ENCODE data around the gene C1orf115.
"Not testable (repeated sequence)": the region's sequence is repeated elsewhere in the genome, so short reads cannot be mapped to it uniquely, and the experiment has no call there.

C1orf115 gene

DNA sequence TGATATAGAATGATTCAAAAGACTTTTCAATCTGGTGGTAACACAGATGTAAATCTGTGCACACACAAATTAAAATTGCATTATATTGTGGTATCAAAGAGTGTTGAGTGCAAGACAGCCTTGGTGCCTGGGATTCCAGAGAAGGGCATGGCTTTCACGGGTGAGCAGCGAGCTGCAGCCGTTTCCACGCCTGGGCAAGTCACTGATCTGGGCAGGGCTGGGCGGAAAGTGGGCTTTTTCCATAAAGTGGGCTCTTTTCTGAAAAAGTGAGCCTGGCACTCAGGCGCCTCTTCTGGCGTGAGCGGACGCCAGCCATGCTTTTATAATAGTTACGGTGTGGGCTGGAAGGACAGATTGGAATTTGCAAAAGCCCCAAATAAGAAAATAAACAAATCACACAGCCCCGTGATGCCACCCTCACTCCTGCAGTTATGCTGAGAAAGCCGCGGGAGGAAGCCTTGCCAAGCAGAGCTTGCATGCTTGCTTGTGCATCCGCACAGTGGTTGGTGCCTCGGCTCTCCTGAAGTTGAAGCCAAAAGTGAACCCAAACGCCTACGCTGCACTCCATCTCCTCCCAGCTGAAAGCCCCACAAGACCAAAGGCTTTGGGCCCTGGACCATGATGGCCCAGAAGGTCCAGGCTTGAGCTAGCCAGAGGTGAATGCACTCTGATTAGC lies 7.1 kb upstream of the C1orf115 start:
- Histone ChIP-seq H3K18ac (ENCODE audit: low read length) (no peak overlapping the region), H4K8ac (ENCODE audit: low read depth, low read length) (no peak overlapping the region), H3K4me2 (ENCODE audit: low read length) (no peak overlapping the region), H3K27me3 (ENCODE audit: insufficient read depth, low read length) (no peaks in the 10 kb centered on the region), H3K9ac (ENCODE audit: low read length) (no peak overlapping the region), H2BK120ac (ENCODE audit: insufficient read depth, low read length, poor library complexity) (no peak overlapping the region), H2AK5ac (ENCODE audit: low read length) (no peak overlapping the region), H4K12ac (ENCODE audit: low read depth, low read length) (no peak overlapping the region), H3K36me3 (ENCODE audit: control insufficient read depth in 1 of 2, insufficient read depth in 2 of 2, low read length in 2 of 2) (no peaks in the 10 kb centered on the region), H3K4ac (ENCODE audit: low read depth, low read length) (no peak overlapping the region), H3K23ac (ENCODE audit: low read length) (no peak overlapping the region), H2BK12ac (ENCODE audit: low read length) (no peak overlapping the region), H3K9me3 (ENCODE audit: insufficient read depth, low read depth, low read length) (peaks cover 1% of the 10 kb centered on the region), H3K4me3 (ENCODE audit: low read depth, low read length) (no peak overlapping the region), H3K14ac (ENCODE audit: low read length) (no peak overlapping the region), H3K79me1 (ENCODE audit: low read length) (no peaks in the 10 kb centered on the region), H3K4me1 (ENCODE audit: control insufficient read depth in 1 of 2, insufficient read depth in 2 of 2, low read length in 2 of 2) (no peaks in the 10 kb centered on the region), H2AFZ (ENCODE audit: insufficient read depth, low read length, poor library complexity) (no peak overlapping the region), H3K27ac (ENCODE audit: low read depth, low read length) (no peak overlapping the region), H4K91ac (ENCODE audit: low read depth, low read length) (no peak overlapping the region), H2BK5ac (ENCODE audit: low read depth, low read length, poor library complexity) (no peak overlapping the region), H3K79me2 (ENCODE audit: control insufficient read depth, insufficient read depth, low read length, poor library complexity) (no peaks in the 10 kb centered on the region)
- DNase-seq: no peak
- WGBS (ENCODE audit: extremely low coverage, insufficient coverage, insufficient read length): no CpG with 5 or more reads among the region's 17 CpGs

DNA sequence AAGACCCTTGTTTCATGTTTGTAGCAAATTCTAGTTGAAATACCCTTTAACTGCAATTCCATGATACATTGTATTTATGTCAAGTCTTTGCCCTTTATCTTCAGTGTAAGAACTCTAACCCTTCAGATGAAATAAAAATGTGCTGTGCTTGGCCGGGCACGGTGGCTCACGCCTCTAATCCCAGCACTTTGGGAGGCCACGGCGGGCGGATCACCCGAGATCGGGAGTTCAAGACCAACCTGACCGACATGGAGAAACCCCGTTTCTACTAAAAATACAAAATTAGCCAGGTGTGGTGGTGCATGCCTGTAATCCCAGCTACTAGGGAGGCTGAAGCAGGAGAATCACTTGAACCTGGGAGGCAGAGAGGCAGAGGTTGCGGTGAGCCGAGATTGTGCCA lies 6.4 kb upstream of the C1orf115 start:
- no CpG with 5 or more reads among the region's 12 CpGs for WGBS (ENCODE audit: extremely low coverage, insufficient coverage, insufficient read length)

DNA sequence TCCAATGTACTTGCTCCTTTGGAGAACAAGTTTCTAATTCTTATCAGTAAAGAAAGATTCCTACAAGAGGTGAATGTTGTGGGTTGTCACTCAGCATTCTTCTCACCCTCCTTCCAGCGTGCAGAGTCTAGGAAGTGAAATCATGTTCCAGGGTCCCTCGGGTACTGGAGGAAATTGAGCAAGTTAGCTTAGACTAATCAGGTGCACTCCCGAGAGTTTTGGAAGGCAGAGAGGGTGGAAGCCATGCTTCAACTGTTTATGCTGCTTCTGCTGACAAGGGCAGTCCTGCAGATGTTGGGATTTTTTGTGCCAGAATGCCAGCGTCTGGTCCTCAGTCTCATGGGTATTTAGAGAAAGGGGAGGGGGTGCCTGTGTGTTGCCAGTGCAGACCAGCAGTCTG lies 5.3 kb upstream of the C1orf115 start:
- Histone ChIP-seq H2BK5ac (ENCODE audit: low read depth, low read length, poor library complexity) (no peak overlapping the region), H3K36me3 (ENCODE audit: control insufficient read depth in 1 of 2, insufficient read depth in 2 of 2, low read length in 2 of 2) (no peaks in the 10 kb centered on the region), H2BK12ac (ENCODE audit: low read length) (no peak overlapping the region), H2BK120ac (ENCODE audit: insufficient read depth, low read length, poor library complexity) (no peak overlapping the region), H3K4me2 (ENCODE audit: low read length) (no peak overlapping the region), H4K12ac (ENCODE audit: low read depth, low read length) (no peak overlapping the region), H3K14ac (ENCODE audit: low read length) (no peak overlapping the region), H3K4ac (ENCODE audit: low read depth, low read length) (no peak overlapping the region), H3K9me3 (ENCODE audit: insufficient read depth, low read depth, low read length) (peaks cover 1% of the 10 kb centered on the region), H3K27me3 (ENCODE audit: insufficient read depth, low read length) (no peaks in the 10 kb centered on the region), H4K8ac (ENCODE audit: low read depth, low read length) (no peak overlapping the region), H3K27ac (ENCODE audit: low read depth, low read length) (no peak overlapping the region), H3K4me1 (ENCODE audit: control insufficient read depth in 1 of 2, insufficient read depth in 2 of 2, low read length in 2 of 2) (peaks cover under 1 to 3% of the 10 kb centered on the region in 2 experiments), H3K23ac (ENCODE audit: low read length) (no peak overlapping the region), H2AFZ (ENCODE audit: insufficient read depth, low read length, poor library complexity) (no peak overlapping the region), H3K4me3 (ENCODE audit: low read depth, low read length) (no peak overlapping the region), H3K9ac (ENCODE audit: low read length) (no peak overlapping the region), H4K91ac (ENCODE audit: low read depth, low read length) (no peak overlapping the region), H3K79me1 (ENCODE audit: low read length) (no peaks in the 10 kb centered on the region), H3K18ac (ENCODE audit: low read length) (no peak overlapping the region), H3K79me2 (ENCODE audit: control insufficient read depth, insufficient read depth, low read length, poor library complexity) (no peaks in the 10 kb centered on the region), H2AK5ac (ENCODE audit: low read length) (no peak overlapping the region)
- WGBS (ENCODE audit: extremely low coverage, insufficient coverage, insufficient read length): no CpG with 5 or more reads among the region's 4 CpGs
- DNase-seq: peak in 1 of 2 donors; percentile 19

More for the DNA sequence above, 6.4 kb upstream of the C1orf115 start:
- not testable (repeated sequence) for H4K8ac ChIP-seq (ENCODE audit: low read depth, low read length); H3K79me1 ChIP-seq (ENCODE audit: low read length); H3K36me3 ChIP-seq (ENCODE audit: control insufficient read depth in 1 of 2, insufficient read depth in 2 of 2, low read length in 2 of 2); H3K4me2 ChIP-seq (ENCODE audit: low read length); H2AK5ac ChIP-seq (ENCODE audit: low read length); H2BK120ac ChIP-seq (ENCODE audit: insufficient read depth, low read length, poor library complexity); H3K4ac ChIP-seq (ENCODE audit: low read depth, low read length); H3K4me1 ChIP-seq (ENCODE audit: control insufficient read depth in 1 of 2, insufficient read depth in 2 of 2, low read length in 2 of 2); H4K91ac ChIP-seq (ENCODE audit: low read depth, low read length); H3K9ac ChIP-seq (ENCODE audit: low read length); H3K4me3 ChIP-seq (ENCODE audit: low read depth, low read length); DNase-seq; H2BK5ac ChIP-seq (ENCODE audit: low read depth, low read length, poor library complexity); H3K14ac ChIP-seq (ENCODE audit: low read length); H2BK12ac ChIP-seq (ENCODE audit: low read length); H4K12ac ChIP-seq (ENCODE audit: low read depth, low read length); H3K79me2 ChIP-seq (ENCODE audit: control insufficient read depth, insufficient read depth, low read length, poor library complexity); H2AFZ ChIP-seq (ENCODE audit: insufficient read depth, low read length, poor library complexity); H3K9me3 ChIP-seq (ENCODE audit: insufficient read depth, low read depth, low read length); H3K23ac ChIP-seq (ENCODE audit: low read length); H3K27me3 ChIP-seq (ENCODE audit: insufficient read depth, low read length); H3K18ac ChIP-seq (ENCODE audit: low read length); H3K27ac ChIP-seq (ENCODE audit: low read depth, low read length)

DNA sequence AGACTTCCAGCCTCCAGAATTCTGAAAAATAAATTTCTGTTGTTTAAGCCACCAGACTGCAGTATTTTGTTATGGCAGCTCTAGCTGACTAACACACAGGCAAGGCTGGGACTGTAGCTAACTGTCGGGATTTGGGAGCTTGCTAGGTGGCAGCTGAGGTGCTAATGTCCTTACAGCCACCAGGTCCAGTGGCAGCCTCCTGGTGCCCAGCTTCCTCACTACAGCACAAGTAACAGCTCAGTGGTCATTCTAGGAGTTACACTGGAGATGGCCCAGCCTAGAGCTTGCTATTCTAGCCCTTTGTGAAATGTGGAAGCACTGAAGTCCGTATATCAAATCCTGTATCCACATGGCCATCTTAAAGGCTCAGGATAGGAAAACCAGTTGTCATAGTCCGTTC lies 4.3 kb upstream of the C1orf115 start:
- Histone ChIP-seq H2AFZ (ENCODE audit: insufficient read depth, low read length, poor library complexity) (no peak overlapping the region), H4K8ac (ENCODE audit: low read depth, low read length) (no peak overlapping the region), H2BK120ac (ENCODE audit: insufficient read depth, low read length, poor library complexity) (no peak overlapping the region), H2BK12ac (ENCODE audit: low read length) (no peak overlapping the region), H3K9me3 (ENCODE audit: insufficient read depth, low read depth, low read length) (peaks cover 1% of the 10 kb centered on the region), H3K27ac (ENCODE audit: low read depth, low read length) (no peak overlapping the region), H3K4me1 (ENCODE audit: control insufficient read depth in 1 of 2, insufficient read depth in 2 of 2, low read length in 2 of 2) (peaks cover 2 to 3% of the 10 kb centered on the region in 2 experiments), H3K4me3 (ENCODE audit: low read depth, low read length) (no peak overlapping the region), H3K79me2 (ENCODE audit: control insufficient read depth, insufficient read depth, low read length, poor library complexity) (peaks cover 6% of the 10 kb centered on the region), H4K12ac (ENCODE audit: low read depth, low read length) (no peak overlapping the region), H3K23ac (ENCODE audit: low read length) (no peak overlapping the region), H2AK5ac (ENCODE audit: low read length) (no peak overlapping the region), H3K9ac (ENCODE audit: low read length) (no peak overlapping the region), H3K36me3 (ENCODE audit: control insufficient read depth in 1 of 2, insufficient read depth in 2 of 2, low read length in 2 of 2) (no peaks in the 10 kb centered on the region), H3K27me3 (ENCODE audit: insufficient read depth, low read length) (no peaks in the 10 kb centered on the region), H3K4ac (ENCODE audit: low read depth, low read length) (no peak overlapping the region), H3K18ac (ENCODE audit: low read length) (no peak overlapping the region), H3K4me2 (ENCODE audit: low read length) (no peak overlapping the region), H2BK5ac (ENCODE audit: low read depth, low read length, poor library complexity) (no peak overlapping the region), H3K79me1 (ENCODE audit: low read length) (peaks cover 5% of the 10 kb centered on the region), H4K91ac (ENCODE audit: low read depth, low read length) (no peak overlapping the region), H3K14ac (ENCODE audit: low read length) (no peak overlapping the region)
- DNase-seq: peak in 1 of 2 donors; percentile 29
- WGBS (ENCODE audit: extremely low coverage, insufficient coverage, insufficient read length): no CpG with 5 or more reads among the region's 3 CpGs

Measured in trophoblast cell (in vitro differentiated cells and primary cell).